GM23248 (cell line): ENCODE measurements around the gene FILIP1L. TPM values are rescaled to one million over a fixed set of nuclear protein-coding genes. Genes with fewer than 3 reads are reported as not detected.

Experiments
- DNase-seq: peaks from one replicate; pipeline ENCODE4 v3.0.0-alpha.2; 2015
- H2AFZ ChIP-seq: fragments of 200-600 bp; sonication (generic); 2 replicates; pipeline ENCODE4 v1.6.1; 2016; ENCODE audit warnings: antibody characterized with exemption
- H3F3A ChIP-seq: fragments of 200-600 bp; sonication (generic); 2 replicates; pipeline ENCODE4 v1.6.1; 2016; ENCODE audit warnings: mild to moderate bottlenecking, antibody characterized with exemption, mixed run types; ENCODE audit not compliant: insufficient read depth
- H3K27ac ChIP-seq: fragments of 200-600 bp; sonication (generic); 2 replicates; pipeline ENCODE4 v1.5.1; 2016; ENCODE audit warnings: mild to moderate bottlenecking
- H3K27me3 ChIP-seq: fragments of 200-600 bp; sonication (generic); replicated peaks from 2 replicates; pipeline ENCODE4 v1.6.1; 2016; ENCODE audit warnings: mild to moderate bottlenecking; ENCODE audit not compliant: insufficient read depth
- H3K36me3 ChIP-seq: fragments of 200-600 bp; sonication (generic); 2 replicates; pipeline ENCODE4 v1.6.1; 2016; ENCODE audit warnings: low read depth, mild to moderate bottlenecking
- H3K4me1 ChIP-seq: fragments of 200-600 bp; sonication (generic); 2 replicates; pipeline ENCODE4 v1.6.1; 2016; ENCODE audit warnings: mild to moderate bottlenecking; ENCODE audit not compliant: insufficient read depth
- H3K4me2 ChIP-seq: fragments of 200-600 bp; sonication (generic); one replicate; pipeline ENCODE4 v1.6.1; 2016; ENCODE audit warnings: mild to moderate bottlenecking; ENCODE audit not compliant: unreplicated experiment
- H3K4me3 ChIP-seq: fragments of 200-600 bp; sonication (generic); 2 replicates; pipeline ENCODE4 v1.5.1; 2016; ENCODE audit warnings: mild to moderate bottlenecking
- H3K79me2 ChIP-seq: fragments of 200-600 bp; sonication (generic); 2 replicates; pipeline ENCODE4 v1.6.1; 2016; ENCODE audit warnings: mild to moderate bottlenecking; ENCODE audit not compliant: insufficient read depth
- H3K9ac ChIP-seq: fragments of 200-600 bp; sonication (generic); 2 replicates; pipeline ENCODE4 v1.6.1; 2016; ENCODE audit warnings: mild to moderate bottlenecking
- H3K9me2 ChIP-seq: fragments of 200-600 bp; sonication (generic); 2 replicates; pipeline ENCODE4 v1.6.1; 2016; ENCODE audit warnings: mixed run types, mild to moderate bottlenecking, moderate library complexity; ENCODE audit not compliant: insufficient read depth
- H3K9me3 ChIP-seq: fragments of 200-600 bp; sonication (generic); one replicate; pipeline ENCODE4 v1.6.1; 2017; ENCODE audit warnings: low read depth
- H4K20me1 ChIP-seq: fragments of 200-600 bp; sonication (generic); 2 replicates; pipeline ENCODE4 v1.6.0; 2016; ENCODE audit not compliant: insufficient read depth
- EZH2 ChIP-seq: fragments of 200-600 bp; sonication (generic); IDR thresholded peaks from 2 replicates; pipeline ENCODE4 v1.6.1; 2018; ENCODE audit warnings: antibody characterized with exemption, mild to moderate bottlenecking; ENCODE audit not compliant: insufficient read depth, poor library complexity, severe bottlenecking
- EZH2phosphoT487 ChIP-seq: fragments of 200-600 bp; sonication (generic); IDR thresholded peaks from 2 replicates; pipeline ENCODE4 v1.6.1; 2018; ENCODE audit warnings: antibody characterized with exemption, moderate library complexity, mild to moderate bottlenecking, low read depth; ENCODE audit not compliant: insufficient read depth
- WGBS, 2 experiments: methylation state at CpG; one replicate each; pipeline ENCODE4 v1.1.6; 2015 to 2017; ENCODE audit warnings: low lambda C conversion rate in 2 of 2, low coverage in 1 of 2; ENCODE audit errors: missing lambda C conversion rate in 2 of 2; 5-methylcytosine and 5-hydroxymethylcytosine counted together
- in situ Hi-C: fragments of 300-500 bp; cut with MboI; formaldehyde crosslinking; loops from 2 replicates; pipeline ENCODE4 v1.15.0; 2020
- polyA plus RNA-seq: library from polyadenylated mRNA; unstranded; fragments of >200 nt; fragmentation: Nextera tagmentation; extraction: Ambion mirVana; gene quantifications from 2 replicates; pipeline ENCODE4 v1.2.1, GENCODE V29; 2016
- total RNA-seq: library from RNA; depleted of rRNA; stranded (reverse); fragments of >200 nt; shearing (Covaris generic); gene quantifications from 2 replicates; pipeline ENCODE4 v1.2.3, GENCODE V29; 2014

Gene FILIP1L
- total and polyA plus RNA-seq, 2 experiments from 2014 or later = 45.0 to 66.3 TPM

DNA sequence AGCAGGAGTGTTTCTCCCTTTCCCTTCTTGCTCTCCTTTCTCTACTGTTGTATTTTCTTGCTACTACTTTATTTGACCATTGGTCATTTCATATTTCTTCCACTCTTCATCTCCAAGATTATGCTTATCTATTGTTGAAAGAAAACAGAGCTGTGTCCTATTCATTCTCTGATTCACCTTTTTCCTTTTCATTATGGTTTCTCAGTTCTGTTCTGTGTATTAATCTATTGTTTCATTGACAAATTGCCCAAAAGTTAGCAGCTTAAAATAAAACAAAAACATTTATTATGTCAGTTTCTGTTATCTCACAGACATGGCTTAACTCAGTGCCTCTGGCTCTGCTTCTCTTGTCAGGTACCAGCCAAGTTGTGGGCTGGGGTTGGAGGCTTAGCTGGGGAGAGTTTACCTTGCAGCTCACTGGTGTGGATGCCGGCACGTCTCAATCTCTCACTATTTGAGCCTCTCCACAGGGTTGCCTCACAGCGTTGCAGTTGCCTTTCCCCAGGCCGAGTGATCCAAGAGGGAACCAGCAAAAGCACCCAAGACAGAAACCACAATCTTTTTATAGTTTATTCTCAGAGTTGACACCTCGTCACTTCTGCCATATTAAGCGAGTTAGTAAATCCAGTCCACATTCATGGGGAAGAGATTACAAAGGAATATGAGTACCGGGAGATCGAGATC, 36.9 kb upstream of the FILIP1L start:
- Histone ChIP-seq H3K9ac (no peak overlapping the region), H3K9me3 (no peaks in the 10 kb centered on the region), H3K9me2 (no peaks in the 10 kb centered on the region), H2AFZ (peak overlapping the region; percentile 30), H3K27me3 (no peaks in the 10 kb centered on the region), H3K79me2 (no peaks in the 10 kb centered on the region), H3K4me1 (peaks cover 11% of the 10 kb centered on the region), H3K36me3 (no peaks in the 10 kb centered on the region), H4K20me1 (no peaks in the 10 kb centered on the region), H3K4me2 (no peak overlapping the region), H3F3A (peaks cover 15% of the 10 kb centered on the region; the same call in 1 of the 2 replicates), H3K27ac (peak overlapping the region; percentile 36), H3K4me3 (no peak overlapping the region)
- DNase-seq = no peak
- TF ChIP-seq EZH2phosphoT487 = no peak
- TF ChIP-seq EZH2 = no peak
- in situ Hi-C loops = no loop called here
- WGBS, 2 experiments = 88% methylated on average over 8 of the region's 8 CpGs

DNA sequence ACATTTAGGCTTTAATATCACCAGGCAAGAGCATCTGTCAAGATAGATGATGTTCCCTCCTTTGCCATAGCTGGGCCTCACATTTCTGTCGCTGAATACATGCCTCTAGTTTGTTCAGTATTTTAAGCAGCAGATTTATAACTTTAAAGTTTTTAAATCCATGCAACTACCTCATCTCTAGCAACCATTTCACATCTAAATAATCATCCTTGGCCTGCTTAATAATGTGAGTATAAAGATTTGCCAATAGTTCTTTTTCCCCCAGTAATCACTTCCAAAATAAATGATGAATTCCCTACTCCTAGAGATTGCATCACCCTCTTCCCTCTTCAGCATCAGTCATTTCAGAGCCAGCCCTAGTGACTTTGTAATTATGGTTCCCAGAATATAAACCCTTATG, 36.2 kb upstream of the FILIP1L start:
- peak; percentile 71 for DNase-seq
- in situ Hi-C loops = no loop called here
- Histone ChIP-seq H3K36me3 (no peaks in the 10 kb centered on the region), H3K9ac (no peak overlapping the region), H3F3A (peaks cover 11% of the 10 kb centered on the region; the same call in 1 of the 2 replicates), H3K4me3 (no peak overlapping the region), H3K27ac (peak overlapping the region; percentile 36), H3K27me3 (no peaks in the 10 kb centered on the region), H3K9me2 (no peaks in the 10 kb centered on the region), H3K79me2 (no peaks in the 10 kb centered on the region), H3K4me1 (peaks cover 11% of the 10 kb centered on the region), H3K9me3 (no peaks in the 10 kb centered on the region), H3K4me2 (no peak overlapping the region), H2AFZ (peak overlapping the region; percentile 30), H4K20me1 (no peaks in the 10 kb centered on the region)
- TF ChIP-seq EZH2phosphoT487 (no peak), EZH2 (no peak)
- 4 to 20% methylated on average over 1 of the region's 1 CpG for WGBS, 2 experiments

DNA sequence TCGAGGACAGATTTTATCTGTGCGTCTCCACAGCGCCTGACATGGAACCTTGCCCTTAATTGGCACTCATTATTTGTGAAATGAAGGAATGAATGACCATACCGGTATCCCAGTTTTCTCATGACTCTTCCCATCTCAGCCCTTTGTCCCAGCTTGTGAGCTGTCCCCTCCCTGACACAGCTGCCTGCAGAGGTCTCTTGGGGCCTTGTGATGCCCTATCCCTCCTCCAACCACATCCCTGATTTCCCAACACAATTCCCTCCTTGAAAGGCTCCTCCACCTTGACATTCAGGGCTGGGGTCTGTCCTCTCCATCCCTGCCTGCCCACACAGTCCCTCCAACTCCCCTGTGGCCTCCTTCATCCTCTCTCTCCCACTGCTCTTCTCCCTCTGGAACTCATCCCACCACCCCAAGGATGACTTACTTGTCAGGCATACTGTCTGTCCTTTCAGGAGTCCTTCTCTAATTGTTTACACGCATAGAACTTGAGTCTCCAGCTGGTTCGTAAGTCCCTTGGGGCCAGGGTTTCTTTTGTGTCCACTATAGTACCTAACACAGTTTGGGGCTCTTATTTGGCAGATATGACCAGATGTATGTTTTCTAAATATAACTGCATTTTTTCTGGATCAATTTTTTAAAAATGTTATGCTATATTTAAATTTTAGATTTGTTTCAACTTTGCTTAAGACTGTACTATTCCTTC, 35.6 kb upstream of the FILIP1L start:
- peak overlapping the region; percentile 36; the same call in 1 of the 2 replicates for H3K27ac ChIP-seq
- H3K36me3 ChIP-seq = no peaks in the 10 kb centered on the region
- peak overlapping the region; percentile 30 for H2AFZ ChIP-seq
- WGBS, 2 experiments = 73 to 76% methylated on average over 6 of the region's 6 CpGs
- H3K4me2 ChIP-seq = no peak overlapping the region
- no peak overlapping the region for H3K9ac ChIP-seq
- in situ Hi-C loops = no loop called here
- TF ChIP-seq EZH2 (no peak), EZH2phosphoT487 (no peak)
- H3K27me3 ChIP-seq = no peaks in the 10 kb centered on the region
- H3K4me1 ChIP-seq = peaks cover 11% of the 10 kb centered on the region
- no peak for DNase-seq
- no peaks in the 10 kb centered on the region for H3K9me2 ChIP-seq
- H3K4me3 ChIP-seq = no peak overlapping the region
- no peaks in the 10 kb centered on the region for H4K20me1 ChIP-seq
- no peaks in the 10 kb centered on the region for H3K9me3 ChIP-seq
- H3K79me2 ChIP-seq = no peaks in the 10 kb centered on the region
- 0 out of 2 replicates have a peak, but pooled peaks cover 8% of the 10 kb centered on the region for H3F3A ChIP-seq

DNA sequence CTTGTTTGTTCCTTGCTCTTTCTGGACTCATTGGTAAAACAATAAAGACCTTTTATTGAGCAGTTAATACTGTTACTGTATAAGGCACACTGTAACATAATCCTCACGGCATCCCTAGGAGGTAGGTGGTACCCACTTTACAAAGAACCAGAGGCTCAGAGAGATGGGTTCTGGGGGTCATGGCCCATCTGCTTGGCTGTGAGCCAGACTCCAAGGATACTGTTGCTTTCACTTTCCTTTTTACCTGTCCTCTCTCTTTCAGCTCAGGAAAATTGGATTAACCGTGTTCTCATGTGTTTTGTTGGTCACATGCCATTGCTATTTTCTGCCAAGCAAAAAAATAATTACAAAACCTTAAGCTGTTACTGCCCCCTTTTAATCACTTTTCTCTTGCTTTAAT, 34.8 kb upstream of the FILIP1L start:
- no peak for DNase-seq
- Histone ChIP-seq H3K9me2 (no peaks in the 10 kb centered on the region), H2AFZ (no peak overlapping the region), H3K27ac (no peak overlapping the region), H3F3A (0 out of 2 replicates have a peak, but pooled peaks cover 8% of the 10 kb centered on the region), H3K79me2 (no peaks in the 10 kb centered on the region), H3K9me3 (no peaks in the 10 kb centered on the region), H3K27me3 (no peaks in the 10 kb centered on the region), H3K9ac (no peak overlapping the region), H3K4me3 (no peak overlapping the region), H3K4me1 (peaks cover 11% of the 10 kb centered on the region), H3K4me2 (no peak overlapping the region), H3K36me3 (no peaks in the 10 kb centered on the region), H4K20me1 (no peaks in the 10 kb centered on the region)
- 77 to 84% methylated on average over 2 of the region's 2 CpGs for WGBS, 2 experiments
- in situ Hi-C loops = no loop called here
- TF ChIP-seq EZH2phosphoT487 = no peak
- TF ChIP-seq EZH2 = no peak
